Stimulated activated CD8-positive, alpha-beta memory T cell treated with anti-CD3 and anti-CD28 coated beads, Interleukin-12 subunit alpha, Interleukin-12 subunit beta, amount 100 ng/mL, for 24 hours (primary cell): ENCODE measurements around the gene UBE2R2.
"Not testable (repeated sequence)": the region's sequence is repeated elsewhere in the genome, so short reads cannot be mapped to it uniquely, and the experiment has no call there.

Experiments
- DNase-seq: peaks from one replicate; pipeline ENCODE4 v3.0.0-alpha.2; 2020; ENCODE audit errors: extremely low read depth

UBE2R2 gene

GRCh38 chr9:33816327-33817252, at the start of gene UBE2R2:
UBE2R2 (plus strand) TSS chr9:33817160; CDS start chr9:33817758, 598 bp downstream.
- DNase-seq, result peak; percentile 86

GRCh38 chr9:33770156-33770880, 46.6 kb upstream of the UBE2R2 start:
- DNase-seq, result not testable (repeated sequence)

GRCh38 chr9:33773135-33773534, 43.8 kb upstream of the UBE2R2 start:
- not testable (repeated sequence) for DNase-seq

- DNase-seq, result not testable (repeated sequence)
These were observed 42.8 kb upstream of the UBE2R2 start for GRCh38 chr9:33774074-33774659.

GRCh38 chr9:33776578-33776977, 40.4 kb upstream of the UBE2R2 start:
- no peak for DNase-seq

GRCh38 chr9:33778700-33779351, 38.1 kb upstream of the UBE2R2 start:
- no peak for DNase-seq

GRCh38 chr9:33780276-33780675, 36.7 kb upstream of the UBE2R2 start:
- no peak for DNase-seq

- DNase-seq, result no peak
These were observed 35.2 kb upstream of the UBE2R2 start for GRCh38 chr9:33781736-33782135.

GRCh38 chr9:33782395-33783152, 34.4 kb upstream of the UBE2R2 start:
- DNase-seq, result no peak

GRCh38 chr9:33785914-33786313, 31.0 kb upstream of the UBE2R2 start:
- DNase-seq, result no peak

GRCh38 chr9:33786681-33787080, 30.3 kb upstream of the UBE2R2 start:
- DNase-seq, result no peak

- DNase-seq, result no peak
These were observed 29.1 kb upstream of the UBE2R2 start for GRCh38 chr9:33787839-33788238.

GRCh38 chr9:33789429-33789828, 27.5 kb upstream of the UBE2R2 start:
- not testable (repeated sequence) for DNase-seq

GRCh38 chr9:33791117-33791516, 25.8 kb upstream of the UBE2R2 start:
- no peak for DNase-seq

- not testable (repeated sequence) for DNase-seq
These were observed 23.5 kb upstream of the UBE2R2 start for GRCh38 chr9:33793496-33793895.

GRCh38 chr9:33794560-33794959, 22.4 kb upstream of the UBE2R2 start:
- no peak for DNase-seq

- no peak for DNase-seq
These were observed 21.7 kb upstream of the UBE2R2 start, which contains the start of gene PRSS3 for GRCh38 chr9:33795281-33795680. PRSS3 (plus strand) TSS chr9:33795561; CDS start chr9:33795574, 13 bp downstream.

GRCh38 chr9:33795819-33796218, 21.1 kb upstream of the UBE2R2 start:
- DNase-seq, result no peak

- DNase-seq, result not testable (repeated sequence)
These were observed 20.3 kb upstream of the UBE2R2 start for GRCh38 chr9:33796679-33797078.

GRCh38 chr9:33797837-33798236, 19.1 kb upstream of the UBE2R2 start:
- DNase-seq, result no peak

- no peak for DNase-seq
These were observed 18.4 kb upstream of the UBE2R2 start for GRCh38 chr9:33798545-33798944.
